ENCODE measurements around the gene CMTM8.
"Not testable (repeated sequence)": the region's sequence is repeated elsewhere in the genome, so short reads cannot be mapped to it uniquely, and the experiment has no call there.

Gene CMTM8

DNA sequence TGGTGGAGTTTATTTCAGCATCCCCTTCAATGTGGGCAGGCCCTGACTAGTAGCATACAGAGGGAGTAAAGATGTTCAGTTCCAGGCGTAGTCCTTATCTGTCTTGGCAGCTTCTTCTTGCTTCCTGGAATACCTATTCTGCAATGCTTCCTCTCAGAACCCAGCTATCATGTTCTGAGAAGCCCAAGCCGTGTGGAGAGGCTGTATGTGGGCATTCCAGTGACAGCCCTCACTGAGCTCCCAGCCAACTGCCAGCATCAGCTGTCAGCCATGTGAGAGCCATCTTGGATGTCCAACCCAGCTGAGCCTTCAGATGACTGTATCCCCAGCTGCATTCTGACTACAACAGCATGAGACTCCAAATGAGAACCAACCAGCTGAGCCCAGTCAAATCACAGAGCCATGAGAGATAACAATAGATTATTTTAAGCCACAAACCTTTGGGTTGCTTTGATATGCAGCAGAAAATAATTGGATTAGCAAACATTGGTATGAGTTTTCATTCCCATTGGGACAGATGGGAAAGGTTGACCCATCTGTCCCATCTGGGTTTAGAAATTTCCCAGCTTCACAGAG is 144.7 kb downstream of the CMTM8 start:
- no peak for DNase-seq

DNA sequence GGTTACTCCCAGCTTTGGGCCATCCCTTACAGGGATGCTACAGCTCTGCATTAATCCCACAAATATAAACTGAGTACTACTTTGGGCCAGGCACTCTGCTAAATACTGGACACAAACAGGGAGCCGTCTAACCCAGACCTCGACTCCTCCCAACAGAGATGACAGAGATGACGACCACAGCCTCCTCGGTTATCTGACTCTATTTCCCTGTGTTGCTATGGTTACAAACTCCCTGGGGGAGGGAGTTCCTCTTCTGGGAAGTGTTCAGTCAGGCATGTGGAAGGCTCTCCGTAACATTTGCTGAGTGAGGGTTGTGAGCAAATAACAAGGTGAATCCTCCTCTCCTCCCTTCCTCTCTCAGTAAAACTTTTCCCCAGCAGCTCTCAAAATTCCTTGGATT is 146.5 kb downstream of the CMTM8 start:
- DNase-seq, result no peak

GRCh38 chr3:32387512-32387911 is 149.0 kb downstream of the CMTM8 start:
- DNase-seq, result no peak

DNA sequence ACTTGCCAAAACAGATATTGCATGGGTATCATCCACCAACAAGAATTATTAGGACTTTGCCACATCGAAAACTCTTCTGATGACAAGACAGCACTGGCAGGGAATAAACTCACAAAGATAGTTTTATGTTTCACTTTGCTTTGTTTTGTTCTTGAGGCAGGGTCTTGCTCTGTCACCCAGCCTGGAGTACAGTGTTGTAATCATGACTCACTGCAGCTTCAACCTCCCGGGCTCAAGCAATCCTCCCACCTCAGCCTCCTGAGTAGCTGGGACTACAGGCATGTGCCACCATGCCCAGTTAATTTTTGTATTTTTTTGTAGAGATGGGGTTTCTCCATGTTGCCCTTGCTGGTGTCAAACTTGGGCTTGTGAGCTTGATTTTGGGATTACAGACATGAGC is 151.1 kb downstream of the CMTM8 start:
- not testable (repeated sequence) for DNase-seq

GRCh38 chr3:32391643-32392535 is 153.4 kb downstream of the CMTM8 start, which contains the start of gene CMTM7:
CMTM7 (plus strand) TSS chr3:32391853; CDS start chr3:32391907, 54 bp downstream.
- DNase-seq, result peak; percentile 48

DNA sequence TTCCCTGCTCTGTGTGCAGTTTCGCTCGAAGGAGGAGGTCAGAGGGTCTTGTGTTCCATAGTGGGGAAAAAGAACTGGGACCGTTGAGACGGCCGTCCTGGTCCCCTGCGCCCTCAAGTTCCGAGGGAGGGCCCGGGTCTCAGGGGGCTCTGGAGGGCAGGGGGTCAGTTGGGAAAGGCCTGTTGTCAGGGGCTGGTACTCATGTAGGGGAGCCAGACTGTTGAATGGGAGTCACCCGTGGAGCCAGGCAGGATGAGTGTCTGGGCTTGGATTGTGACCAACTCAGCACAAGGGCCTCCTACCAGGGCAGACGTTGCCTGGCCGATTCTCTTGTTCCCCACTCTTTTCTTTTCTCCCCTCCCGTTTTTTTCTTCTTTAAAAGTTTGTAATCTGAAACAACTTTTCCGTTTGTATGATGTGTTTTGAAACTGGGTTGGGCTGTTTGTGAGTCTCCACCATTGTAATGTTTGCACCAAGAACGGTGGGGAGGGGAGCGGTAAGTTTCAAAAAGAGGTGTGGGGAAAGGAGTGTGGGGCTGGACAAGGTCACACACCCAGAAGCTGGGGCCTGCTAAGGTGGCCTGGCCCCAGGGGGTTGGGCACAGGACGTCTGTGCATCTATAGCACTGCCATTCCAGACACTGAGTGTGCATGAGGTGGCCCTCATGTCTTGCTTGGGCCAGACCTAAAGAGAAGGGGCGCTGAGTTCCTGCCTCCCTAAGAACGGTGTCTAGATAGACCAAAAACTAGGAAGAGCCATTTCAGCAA is 154.2 kb downstream of the CMTM8 start:
- peak; percentile 28 for DNase-seq

- DNase-seq, result no peak
Observed at GRCh38 chr3:32395496-32395895, 157.0 kb downstream of the CMTM8 start.

DNA sequence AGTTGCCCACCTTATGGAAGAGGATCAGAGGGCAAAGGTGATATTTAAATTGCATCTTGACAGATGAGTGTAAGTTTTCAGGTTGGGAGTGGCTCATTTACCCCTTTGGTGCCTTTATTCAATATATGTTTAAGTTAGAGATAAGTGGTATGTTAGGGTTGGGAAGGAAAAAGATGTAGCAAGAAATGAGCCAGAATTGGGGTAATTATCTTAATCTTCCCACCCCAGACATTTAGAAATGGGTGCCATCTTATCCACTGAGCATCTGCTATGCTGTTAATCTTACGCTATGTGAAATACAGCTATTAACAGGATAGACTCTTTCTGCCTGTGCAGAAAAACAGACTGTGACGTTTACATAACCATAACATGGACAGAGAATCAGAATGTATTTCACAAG is 159.5 kb downstream of the CMTM8 start:
- no peak for DNase-seq

GRCh38 chr3:32398531-32398930 is 160.1 kb downstream of the CMTM8 start:
- no peak for DNase-seq

DNA sequence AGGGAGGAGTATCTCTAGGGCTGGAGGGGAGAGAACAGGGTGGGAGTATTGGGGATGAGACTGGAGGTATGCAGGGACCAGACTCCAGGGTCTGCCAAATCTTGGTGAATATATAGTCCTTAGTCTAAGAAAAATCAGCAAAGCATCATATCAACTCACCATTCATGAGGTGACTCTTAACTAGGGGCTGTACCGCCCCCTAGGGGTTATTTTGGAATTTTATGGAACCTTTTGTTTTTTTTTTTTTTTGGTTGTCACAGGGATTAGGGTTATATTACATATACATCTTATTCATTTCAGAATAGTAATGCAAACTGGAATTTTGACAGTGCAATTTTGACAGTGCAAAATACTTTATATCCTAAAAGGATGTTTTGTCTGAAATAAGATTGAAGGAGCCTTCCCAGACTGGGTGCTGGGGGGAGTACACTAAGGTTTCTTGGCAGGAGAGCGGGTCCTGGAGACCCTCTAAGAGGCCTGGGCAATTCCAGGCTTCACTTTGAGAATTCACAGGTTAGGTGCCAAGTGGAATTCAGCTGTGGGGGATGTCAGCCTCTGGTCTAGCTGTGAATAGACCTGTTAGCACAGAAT is 160.6 kb downstream of the CMTM8 start:
- DNase-seq, result no peak

- DNase-seq, result no peak
Observed at GRCh38 chr3:32401126-32401525, 162.6 kb downstream of the CMTM8 start.

DNA sequence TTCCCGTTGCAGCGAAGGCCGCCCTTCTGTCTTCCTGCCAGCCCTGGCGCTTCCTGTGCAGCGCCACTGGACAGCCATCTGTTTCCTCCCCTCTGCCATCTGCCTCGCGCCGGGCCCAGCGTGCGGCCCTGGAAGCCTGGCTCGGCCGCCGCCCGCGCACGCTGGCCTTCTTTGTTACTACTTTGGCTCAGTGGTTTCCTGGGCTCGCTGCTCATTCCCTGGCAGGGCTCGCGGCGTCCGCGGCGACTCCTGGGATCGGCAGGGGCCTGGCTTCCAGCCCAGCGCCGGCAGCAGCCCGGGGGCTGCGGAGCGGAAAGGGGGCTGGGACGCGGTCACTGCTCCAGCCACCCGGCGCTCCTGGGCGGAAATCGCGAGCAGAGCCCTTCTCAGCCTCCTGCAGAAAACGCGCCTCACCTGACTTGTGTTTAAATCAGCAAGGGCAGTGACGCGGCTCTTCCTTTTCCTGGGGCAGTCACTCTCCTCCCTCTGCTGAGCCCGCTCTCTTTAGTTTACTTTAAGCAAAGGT is 163.1 kb downstream of the CMTM8 start:
- DNase-seq, result peak; percentile 57

GRCh38 chr3:32403663-32404062 is 165.2 kb downstream of the CMTM8 start:
- no peak for DNase-seq

- no peak for DNase-seq
Observed at GRCh38 chr3:32404714-32405113, 166.2 kb downstream of the CMTM8 start.

DNA sequence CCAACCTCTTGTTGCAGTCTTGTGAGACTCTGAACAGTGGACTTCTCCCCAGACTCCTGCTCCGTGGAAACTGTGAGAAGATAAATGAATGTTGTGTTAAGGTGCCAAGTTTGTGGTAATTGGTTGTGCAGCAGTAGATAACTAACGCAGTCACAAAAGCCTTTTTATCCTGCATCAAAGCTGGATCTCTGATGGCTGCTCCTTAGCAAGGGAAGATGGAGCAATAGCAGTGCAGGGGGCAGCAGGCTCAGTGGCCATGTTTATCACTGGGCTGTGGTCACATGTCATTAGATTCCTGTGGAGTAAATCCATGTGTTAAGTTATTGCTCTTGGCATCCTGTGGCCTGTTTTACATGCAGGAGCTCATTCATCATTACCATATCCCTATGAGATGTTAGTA is 166.7 kb downstream of the CMTM8 start:
- no peak for DNase-seq

DNA sequence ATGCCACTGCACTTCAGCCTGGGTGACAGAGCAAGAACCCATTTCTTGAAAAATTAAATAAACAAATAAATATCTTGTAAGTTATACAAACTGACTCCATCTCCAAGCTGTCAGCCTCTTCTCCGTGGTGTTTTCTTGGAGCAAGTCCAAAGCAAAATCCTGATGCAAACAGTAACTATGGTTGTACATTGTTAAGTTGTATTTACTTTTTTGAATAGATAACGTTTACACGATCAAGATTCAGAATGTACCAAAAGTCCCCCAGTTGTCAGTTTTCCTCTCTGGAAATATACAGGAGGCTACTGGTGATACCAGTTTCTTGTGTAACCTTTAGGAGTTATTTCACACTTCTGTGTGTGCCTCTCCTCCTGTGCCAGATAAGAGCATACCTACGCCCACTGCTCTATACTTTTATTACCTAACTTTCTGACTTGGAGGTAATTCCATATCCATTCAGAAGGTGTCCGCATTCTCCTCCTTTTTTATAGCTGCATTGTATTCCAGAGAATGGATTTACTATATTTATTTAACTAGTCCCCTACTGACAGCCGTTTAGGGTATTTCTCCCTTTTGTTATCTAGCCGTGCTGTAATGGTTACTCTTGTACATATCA is 167.3 kb downstream of the CMTM8 start:
- DNase-seq, result no peak

DNA sequence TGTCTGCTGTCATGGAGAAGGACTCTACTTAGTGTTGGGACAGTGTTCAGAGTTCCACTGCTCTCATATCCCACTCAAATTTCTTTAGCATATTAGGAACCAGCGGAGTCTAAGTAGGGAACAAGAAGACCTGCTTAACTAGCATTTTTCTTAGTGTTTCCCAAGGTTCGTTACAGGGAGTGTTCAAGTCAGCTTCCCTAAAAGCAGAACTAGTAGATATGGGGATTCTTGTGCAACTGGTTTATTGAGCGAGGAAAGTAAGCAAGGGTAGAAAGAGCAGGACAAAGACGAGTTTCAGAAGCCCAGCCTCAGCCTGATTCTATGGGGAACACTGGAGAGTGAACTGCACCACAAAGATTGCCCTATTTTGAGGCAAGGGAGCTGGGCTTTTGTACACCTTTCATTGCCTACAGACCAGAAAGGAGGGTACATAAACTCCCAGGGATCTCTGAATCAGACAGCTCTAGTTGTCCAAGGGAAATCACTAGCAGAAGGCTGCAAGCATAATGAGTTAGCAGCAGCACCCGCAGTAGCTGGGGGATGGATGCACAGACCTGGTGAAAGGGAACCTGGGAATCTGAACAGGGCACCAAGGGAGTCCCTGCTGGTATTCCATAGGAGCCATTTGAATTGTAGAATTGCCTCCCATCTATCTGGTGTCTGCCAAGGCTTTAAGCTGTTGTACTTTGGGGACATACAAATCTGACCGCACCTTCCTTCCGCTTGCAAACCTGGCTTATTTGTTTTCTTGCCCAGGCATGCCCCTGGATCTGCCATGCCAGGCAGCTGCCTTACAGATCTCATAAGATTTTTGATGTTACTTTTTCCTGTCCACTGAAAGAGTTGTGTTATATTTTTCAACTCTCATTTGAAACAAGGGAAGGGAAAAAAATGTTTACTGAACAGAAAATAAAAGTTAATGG is 168.3 kb downstream of the CMTM8 start:
- no peak for DNase-seq

GRCh38 chr3:32410367-32411246 is 172.1 kb downstream of the CMTM8 start:
- DNase-seq, result no peak

DNA sequence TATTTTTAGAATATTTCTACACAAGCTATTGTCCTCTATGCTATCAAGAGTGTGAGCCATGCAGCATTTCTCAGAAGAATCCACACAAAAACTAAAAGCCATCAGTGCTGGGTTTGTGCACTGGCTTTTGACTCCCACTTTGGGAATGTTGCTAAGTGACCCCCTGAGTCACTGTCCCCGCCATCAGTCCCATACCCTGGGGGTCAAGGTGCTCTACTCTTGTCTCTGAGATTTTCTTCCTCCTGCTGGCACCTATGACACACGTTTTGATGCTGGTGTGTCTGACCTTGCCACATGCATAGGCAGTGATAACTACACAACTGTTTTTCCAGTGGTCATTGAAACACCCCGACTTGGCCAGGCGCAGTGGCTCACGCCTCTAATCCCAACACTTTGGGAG is 173.0 kb downstream of the CMTM8 start:
- DNase-seq, result no peak

DNA sequence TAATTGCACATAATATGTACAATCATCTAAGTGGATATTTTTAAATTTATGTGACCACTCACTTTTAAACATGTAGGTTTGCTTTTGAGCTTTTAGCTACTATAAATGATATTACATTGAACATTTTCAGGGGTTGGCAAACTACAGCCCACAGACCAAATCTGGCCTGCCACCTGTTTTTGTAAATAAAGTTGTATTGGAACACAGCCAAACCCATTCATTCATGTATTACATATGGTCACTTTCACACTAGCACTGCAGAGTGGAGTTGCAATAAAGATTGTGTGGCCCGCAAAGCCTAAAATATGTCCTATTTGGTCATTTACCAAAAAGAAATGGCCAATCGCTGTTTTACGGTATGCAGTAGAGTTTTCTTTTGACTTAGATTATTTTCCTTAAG is 174.4 kb downstream of the CMTM8 start:
- no peak for DNase-seq
